Measurements from ENCODE around the gene PPP6R3.

PPP6R3 gene

DNA sequence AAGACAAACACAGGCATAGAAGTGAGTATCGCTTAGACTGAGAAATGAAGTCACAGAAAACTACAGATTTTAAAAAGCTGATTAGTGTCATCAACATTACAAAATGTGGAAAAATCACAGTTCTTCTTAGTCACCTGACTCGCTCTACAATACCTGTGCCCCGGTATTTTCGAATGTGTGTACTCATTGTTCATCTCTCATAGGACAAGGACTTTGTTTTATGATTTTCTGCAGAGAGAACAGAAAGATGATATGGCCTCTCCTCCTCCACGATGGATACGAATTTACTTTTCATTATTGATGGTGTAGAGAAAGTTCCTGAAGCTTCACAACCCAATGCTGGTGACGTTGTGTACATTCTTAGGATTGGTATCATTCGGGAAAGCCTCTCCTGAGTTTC is 194.4 kb downstream of the PPP6R3 start:
- no peak for DNase-seq

DNA sequence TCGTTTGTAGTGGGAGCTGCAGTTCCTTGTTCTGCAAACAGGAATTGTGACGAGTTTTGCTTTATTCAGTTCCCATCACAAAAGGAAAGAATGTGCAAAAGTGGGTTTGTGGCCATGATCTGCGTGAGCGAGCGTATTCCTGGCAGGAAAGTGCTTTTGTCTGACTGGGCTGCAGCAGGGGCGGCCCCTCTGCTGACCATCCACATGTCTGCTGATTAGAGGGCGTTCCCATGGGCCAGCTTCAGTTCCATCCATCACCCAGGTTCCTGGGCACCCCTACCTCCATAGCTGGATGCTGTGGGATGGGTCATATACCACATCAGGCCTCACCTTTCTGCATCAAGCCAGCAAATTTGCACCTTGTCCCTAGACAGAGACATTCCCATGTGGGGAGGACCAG is 194.9 kb downstream of the PPP6R3 start:
- DNase-seq, result no peak

DNA sequence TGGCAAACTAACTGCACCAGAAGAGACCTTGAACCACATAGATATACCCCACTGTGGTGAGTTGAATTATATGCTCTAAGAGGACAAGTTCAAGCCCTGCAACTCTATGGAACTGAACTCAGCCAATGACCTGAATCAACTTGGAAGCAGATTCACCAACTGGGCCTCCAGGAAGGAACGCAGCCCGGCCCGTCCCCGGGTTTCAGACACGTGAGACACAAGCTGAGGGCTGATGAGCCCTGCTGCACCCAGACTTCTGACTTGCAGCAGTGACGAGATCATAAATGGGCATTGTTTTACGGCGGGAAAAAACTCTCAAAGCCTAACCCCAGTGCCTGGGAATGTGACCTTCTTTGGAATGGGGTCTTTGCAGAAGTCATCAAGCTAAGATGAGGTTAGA is 195.3 kb downstream of the PPP6R3 start:
- DNase-seq, result no peak

DNA sequence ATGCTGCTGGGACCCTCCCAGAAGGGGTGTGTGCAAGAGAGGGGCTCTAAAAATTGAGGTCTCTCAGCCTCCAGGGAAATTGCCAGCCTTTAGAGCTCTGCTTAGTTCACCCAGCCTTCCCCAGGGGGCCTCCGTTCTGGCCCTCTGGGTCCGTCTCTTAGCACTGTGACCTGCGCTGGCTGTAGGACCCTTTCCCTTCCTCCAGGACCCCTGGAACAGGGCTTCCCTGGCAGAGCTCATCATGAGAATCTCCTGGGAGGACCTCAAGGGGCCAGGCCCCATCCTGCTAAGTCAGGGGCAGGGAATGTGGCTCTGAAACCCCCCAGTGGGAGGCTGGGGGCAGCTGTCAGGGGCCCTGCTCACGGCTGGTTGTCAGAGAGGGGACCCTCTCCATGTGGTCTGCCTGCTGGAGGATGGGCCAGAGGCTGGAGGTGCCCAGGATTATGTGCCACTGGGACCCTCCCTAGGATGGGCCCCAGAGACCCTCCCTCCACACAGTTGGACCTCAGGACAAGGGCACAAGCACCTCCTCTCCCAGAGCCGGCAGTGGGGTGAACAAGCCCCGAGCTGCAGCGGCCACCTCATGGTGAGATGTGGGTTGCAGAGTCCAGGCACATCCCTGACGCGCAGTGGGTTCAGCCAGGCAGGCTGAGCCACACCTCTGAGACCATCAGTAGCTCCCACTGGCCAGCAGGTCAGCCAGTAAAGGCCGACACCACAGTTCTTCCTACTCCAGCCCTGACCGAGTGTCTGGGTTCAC is 196.6 kb downstream of the PPP6R3 start:
- DNase-seq, result no peak

DNA sequence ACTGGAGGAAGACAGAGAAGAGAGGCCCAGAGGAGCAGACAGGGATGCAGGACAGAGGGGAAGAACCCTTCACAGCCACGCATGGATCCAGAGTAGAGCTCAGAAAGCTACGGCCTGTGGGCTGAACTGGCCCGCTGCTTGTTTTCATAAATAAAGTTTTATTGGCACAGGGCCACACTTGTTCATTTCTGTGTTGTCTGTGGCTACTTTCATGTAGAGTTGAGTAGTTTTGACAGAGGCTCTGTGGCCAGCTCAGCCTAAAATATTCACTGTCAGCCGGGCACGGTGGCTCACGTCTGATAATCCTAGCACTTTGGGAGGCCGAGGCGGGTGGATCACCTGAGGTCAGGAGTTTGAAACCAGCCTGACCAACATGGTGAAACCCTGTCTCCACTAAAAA is 197.5 kb downstream of the PPP6R3 start:
- DNase-seq, result no peak

DNA sequence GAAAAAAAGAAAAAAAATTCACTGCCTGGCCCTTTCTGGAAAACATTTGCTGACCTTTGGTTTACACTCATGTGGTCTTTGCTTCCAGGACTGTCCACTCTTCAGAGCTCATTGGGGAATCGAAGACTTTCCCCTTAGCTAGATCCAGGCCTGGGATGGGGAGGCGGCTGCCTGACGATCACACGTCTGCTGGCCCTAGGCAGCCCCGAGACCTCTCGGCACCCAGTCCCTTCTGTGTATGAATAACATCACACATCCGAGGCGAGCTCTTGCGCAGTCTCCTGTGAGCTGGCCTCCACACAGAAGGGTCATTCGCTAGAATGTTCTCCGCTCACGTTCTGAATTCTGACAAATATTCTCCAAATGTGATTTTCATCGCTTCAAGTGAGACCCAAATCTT is 198.1 kb downstream of the PPP6R3 start:
- DNase-seq, result no peak

DNA sequence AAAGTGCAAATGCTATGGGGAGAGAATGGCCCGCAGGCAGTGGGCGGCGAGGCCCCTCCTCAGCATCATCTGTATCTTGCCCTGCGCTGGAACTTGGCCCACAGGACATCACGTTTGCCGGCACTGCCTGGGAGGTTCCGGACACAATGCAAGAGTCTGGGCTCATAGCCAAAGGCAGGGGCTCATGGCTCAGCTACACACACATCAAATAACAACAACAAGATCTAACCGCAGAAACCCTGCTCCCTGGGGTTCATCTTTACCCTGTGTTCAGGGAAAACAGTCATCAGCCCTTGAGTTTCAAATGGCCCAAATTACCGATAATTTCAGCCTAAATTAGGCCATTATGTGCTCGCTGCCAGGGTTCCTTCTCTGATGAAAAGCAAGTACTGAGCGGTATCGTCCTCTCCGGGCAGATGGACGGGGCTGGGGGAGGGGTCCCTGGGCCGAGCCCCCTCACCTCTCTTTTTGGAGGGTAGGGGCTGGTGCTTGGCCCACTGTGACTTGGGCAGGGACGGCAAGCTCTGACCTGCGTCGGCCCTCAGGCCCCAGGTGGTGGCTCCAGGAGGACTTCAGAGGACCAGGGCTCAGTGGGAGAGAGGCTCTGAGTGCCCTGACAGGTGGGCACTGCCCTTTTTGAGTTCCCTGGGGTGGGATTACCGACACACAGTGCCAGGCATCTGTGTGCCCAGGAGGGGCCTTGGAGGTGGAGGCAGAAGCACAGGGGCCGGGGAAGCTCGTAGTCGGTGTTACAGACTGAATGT is 198.8 kb downstream of the PPP6R3 start:
- DNase-seq, result no peak

DNA sequence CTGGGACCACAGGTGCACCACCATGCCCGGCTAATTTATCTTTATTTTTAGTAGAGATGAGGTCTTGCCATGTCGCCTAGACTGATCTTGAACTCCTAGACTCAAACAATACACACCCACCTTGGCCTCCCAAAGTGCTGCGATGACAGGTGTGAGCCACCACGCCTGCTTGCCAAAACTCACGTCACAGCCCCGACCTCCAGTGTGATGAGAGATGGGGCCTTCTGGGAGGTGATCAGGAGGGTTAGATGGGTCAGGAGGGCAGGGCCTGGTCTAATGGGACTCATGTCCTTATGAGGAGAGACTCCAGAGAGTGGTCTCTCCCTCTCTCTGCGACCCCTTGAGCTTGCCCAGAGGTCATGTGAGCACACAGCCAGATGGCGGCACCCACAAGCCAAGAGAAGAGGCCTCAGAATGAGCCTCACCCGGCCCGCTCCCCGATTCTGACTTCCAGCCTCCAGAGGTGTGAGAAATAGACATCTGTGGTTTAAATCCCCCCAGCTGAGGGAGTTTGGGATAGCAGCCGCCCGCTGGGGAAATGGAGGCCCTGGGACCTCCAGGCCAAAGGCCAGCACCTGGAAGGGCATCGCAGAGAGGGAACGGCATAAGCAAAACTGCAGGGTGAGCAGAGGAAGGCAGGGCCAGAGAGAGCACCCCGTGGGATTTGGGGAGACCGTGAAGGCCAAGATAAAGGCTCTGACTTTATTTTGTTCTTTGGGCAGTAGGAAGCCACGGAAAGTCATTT is 199.7 kb downstream of the PPP6R3 start:
- no peak for DNase-seq

DNA sequence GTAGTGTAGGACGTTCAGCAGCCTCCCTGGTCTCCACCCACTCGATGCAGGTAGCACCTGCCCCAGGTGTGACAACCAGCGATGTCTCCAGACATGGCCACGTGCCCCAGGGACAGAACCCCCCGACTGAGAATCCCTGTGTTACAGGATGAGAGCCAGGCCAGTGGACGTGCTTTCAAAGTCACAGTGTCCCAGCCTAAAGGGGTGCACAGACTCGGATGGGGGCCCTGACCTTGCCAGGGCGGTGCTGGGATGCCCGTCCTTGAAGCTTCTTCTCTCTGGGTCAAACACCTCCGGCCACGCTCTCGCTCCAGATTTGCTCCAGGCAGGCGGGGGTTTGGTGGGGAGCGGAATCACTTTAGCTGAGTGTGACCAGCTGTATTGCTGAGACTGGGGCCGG is 200.5 kb downstream of the PPP6R3 start:
- DNase-seq, result no peak

DNA sequence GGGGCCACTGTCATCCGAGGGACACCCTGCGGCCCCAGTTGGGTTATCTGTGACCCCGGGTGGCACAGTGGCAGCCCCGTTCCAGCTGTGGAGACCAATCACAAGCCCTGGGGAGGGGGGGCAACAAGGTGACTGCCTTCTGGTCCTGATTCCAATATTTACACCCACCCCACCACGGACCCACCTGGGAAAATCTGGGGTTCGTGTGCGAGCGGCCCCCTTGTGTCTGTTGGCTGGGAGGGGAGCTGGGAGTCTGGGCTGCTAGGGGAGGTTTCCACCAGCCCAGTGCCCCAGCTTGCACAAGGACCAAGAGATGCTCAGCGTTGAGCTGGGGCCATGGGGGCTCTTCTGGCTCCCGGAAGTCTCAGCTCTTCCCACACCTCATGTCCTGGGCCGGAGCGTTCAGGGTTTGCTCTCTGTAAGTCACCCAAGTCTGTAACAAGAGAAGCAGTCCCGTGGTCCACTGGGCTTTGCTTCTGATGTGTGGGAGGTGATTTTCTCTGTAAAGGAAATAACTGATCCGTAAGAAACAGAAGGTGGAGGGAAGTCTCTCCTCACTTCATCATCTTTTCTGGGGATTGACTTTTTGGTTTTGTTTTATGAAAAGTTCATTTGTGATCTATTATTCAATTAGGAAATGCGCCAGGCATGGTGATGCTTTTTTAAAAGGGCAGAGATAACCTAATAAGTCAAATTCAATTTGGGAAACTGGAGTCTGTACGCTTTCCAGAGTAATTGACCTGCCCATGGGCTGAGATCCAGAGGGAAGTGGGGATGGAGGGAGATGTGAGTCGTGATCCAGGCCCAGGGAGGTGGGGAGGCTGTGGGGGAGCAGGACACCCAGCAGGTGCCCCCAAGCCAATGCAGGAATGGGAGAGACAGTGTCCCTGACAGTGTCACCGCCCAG is 201.4 kb downstream of the PPP6R3 start:
- no peak for DNase-seq

DNA sequence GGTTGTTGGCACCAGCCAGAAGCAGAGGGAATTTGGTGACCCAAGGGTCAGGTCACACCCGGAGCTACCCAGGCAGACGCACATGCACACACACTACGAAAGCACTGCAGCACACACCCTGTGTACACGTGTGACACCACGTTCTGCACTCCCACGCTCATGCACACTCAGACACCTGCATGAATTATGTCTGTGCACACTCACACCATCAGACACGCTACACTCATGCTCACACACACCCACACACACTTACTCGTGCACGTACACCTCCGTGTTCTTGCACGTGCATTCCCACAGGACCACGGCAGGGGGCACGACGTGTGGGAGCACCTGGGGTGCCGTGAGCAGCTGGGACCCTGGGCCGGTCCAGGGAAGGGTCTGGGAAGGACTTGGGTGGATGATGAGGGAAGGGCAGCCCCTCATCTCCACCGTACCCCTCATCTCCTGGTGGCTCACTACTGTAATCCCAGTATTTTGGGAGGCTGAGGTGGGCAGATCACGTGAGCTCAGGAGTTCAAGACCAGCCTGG is 203.0 kb downstream of the PPP6R3 start:
- DNase-seq, result no peak

DNA sequence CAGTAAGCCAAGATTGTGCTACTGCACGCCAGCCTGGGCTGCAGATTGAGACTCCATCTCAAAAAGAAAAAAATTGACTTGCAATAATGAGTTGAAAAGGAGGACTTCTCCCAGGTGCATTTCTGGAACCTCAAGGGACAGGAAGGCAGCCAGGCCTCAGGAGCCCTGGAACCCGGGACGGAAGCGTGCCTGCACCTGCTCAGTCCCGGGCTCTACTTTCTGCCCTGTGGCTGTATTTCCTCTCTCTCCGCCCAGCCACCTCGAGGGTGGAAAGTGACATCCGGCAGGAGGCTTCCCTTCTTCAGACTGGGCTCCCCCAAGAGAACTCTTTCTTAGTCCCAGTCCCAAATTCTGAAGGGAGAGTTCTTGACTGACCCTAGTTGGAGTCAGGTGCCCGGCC is 203.6 kb downstream of the PPP6R3 start:
- DNase-seq, result no peak

DNA sequence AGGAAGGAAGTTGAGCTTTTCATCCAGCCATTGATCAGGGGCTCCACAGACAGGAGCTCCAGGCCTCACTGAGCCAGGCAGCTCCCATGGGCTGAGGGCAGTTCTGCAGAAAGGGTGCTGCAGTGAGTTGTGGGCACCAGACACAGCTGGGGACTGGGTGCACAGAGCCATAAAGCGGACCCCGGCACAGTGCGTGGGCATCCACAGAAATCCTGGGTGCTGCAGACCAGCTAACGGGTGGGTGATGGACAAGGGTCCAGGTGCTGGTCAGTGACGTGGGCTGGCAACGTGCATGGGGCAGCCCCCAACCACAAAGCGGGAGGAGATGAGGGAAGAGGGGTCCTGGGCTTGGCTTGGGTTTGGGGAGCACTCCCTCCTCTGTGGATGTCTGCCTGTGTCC is 204.4 kb downstream of the PPP6R3 start:
- DNase-seq, result no peak
